GM21447 (cell line): ENCODE results near the gene SCIMP.
"Not testable (repeated sequence)": the region's sequence is repeated elsewhere in the genome, so short reads cannot be mapped to it uniquely, and the experiment has no call there.

Source experiments
- ATAC-seq: cut with Tn5 transposase; IDR thresholded peaks from one replicate; pipeline ENCODE4 v1.9.1; 2021; ENCODE audit not compliant: unreplicated experiment

SCIMP gene

GRCh38 chr17:5234645-5235576 is at the start of gene SCIMP:
SCIMP (minus strand) TSS chr17:5234860; CDS start chr17:5234755, 105 bp downstream.
- peak; percentile 71 for ATAC-seq

GRCh38 chr17:5283571-5284315 is 49.1 kb upstream of the SCIMP start:
- no peak for ATAC-seq

GRCh38 chr17:5282642-5283217 is 48.1 kb upstream of the SCIMP start:
- ATAC-seq: no peak

GRCh38 chr17:5281814-5282641 is 47.4 kb upstream of the SCIMP start, which contains the start of gene RABEP1:
RABEP1 (plus strand) TSS chr17:5282284; CDS start chr17:5282487, 203 bp downstream.
- peak; percentile 51 for ATAC-seq

- ATAC-seq: no peak
These were observed 37.7 kb upstream of the SCIMP start for GRCh38 chr17:5272322-5272721.

DNA sequence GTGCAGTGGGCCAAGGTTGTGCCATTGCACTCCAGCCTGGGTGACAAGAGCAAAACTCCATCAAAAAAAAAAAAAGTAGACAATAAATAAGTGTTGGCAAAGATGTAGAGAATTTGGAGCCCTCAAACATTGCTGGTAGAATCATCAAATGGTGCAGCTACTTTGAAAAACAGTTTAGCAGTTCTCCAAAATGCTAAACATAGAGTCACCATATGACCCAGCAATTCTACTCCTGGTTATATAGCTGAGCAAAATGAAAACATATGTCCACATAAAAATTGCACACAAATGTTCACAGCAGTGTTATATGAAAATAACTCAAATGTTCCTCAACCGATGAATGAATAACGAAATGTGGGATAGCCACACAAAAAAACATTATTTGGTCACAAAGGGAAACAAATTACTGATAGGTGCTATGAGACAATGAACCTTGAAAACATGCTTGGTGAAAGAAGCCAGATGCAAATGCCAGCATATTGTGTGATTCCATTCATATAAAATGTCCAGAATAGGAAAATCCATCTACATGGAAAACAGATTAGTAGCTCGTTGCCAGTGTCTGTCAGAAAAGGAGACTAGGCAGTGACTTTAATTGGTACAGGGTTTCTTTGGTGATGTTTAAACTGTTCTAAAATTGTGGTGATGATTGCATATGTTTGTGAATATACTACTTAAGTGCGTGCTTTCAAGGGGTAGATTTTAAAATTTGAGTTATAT is 34.7 kb upstream of the SCIMP start:
- no peak for ATAC-seq

GRCh38 chr17:5264893-5265292 is 30.2 kb upstream of the SCIMP start:
- ATAC-seq: no peak

DNA sequence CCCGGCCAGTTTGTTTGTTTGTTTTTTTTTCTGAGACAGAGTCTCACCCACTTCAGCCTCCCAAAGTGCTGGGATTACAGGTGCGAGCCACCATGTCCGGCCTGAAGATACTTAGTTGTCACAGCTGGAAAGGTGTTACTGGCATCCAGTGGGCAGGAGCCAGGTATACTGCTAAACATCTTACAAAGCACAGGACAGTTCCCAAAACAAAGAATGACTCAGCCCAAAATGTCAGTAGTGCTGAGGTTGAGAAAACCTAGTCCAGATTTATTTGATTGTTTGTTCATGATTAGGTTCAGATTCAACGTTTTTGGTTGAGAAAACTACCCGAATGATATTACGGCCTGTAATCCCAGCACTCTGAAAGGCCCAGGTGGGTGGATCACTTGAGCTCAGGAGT is 28.8 kb upstream of the SCIMP start:
- no peak for ATAC-seq

GRCh38 chr17:5262416-5262991 is 27.8 kb upstream of the SCIMP start:
- no peak for ATAC-seq

GRCh38 chr17:5260542-5260941 is 25.9 kb upstream of the SCIMP start:
- ATAC-seq: no peak

DNA sequence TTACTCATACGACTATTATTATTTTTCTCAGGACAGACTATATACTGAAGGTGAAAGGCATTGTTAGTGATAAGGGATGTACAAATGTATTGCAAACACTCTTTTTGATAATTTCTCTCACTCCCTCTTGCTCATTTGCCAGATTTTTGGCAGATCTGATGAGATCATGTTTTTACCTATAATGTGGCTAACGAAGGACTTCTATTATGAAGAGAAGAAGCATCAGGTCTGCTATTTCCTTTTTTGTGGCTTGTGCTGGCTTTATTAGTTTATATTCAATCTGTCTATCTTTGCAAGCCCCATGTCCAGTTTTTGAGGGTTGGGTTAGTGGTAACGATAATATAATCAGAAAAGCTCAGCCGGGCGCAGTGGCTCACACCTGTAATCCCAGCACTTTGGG is 22.5 kb upstream of the SCIMP start:
- ATAC-seq: no peak

DNA sequence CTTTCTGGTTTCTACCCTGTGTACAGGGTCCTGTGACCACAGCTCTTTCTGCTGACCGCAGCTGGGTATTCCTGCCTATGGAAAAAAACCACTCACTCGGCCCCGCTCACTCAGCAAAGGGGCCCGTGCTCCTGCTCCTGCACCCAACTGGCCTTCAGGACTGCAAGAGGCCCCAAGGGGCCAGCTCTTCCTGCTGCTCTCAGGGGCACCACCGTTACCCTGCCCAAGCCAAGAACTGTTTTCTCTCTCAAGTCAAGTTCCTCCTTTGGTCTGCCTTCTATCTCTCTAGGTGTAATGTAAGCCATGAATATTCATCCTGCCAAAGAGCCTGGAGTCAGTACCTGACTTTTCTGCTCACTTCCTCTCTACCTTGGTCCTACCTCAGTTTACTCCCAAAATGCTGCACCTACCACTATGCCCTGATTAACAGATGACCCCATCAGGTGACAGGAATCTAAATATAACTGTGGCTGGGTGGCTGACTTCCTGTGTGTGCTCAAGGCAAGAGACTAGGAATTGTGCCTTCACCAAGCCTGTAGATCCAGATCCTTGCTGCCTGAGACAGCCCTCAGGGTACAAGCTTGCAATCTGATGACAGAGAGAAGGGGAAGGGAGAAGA is 20.4 kb upstream of the SCIMP start:
- ATAC-seq: peak; percentile 70

- ATAC-seq: no peak
These were observed 19.8 kb upstream of the SCIMP start for GRCh38 chr17:5254414-5254813.

- ATAC-seq: no peak
These were observed 15.0 kb upstream of the SCIMP start for GRCh38 chr17:5249615-5250014.

DNA sequence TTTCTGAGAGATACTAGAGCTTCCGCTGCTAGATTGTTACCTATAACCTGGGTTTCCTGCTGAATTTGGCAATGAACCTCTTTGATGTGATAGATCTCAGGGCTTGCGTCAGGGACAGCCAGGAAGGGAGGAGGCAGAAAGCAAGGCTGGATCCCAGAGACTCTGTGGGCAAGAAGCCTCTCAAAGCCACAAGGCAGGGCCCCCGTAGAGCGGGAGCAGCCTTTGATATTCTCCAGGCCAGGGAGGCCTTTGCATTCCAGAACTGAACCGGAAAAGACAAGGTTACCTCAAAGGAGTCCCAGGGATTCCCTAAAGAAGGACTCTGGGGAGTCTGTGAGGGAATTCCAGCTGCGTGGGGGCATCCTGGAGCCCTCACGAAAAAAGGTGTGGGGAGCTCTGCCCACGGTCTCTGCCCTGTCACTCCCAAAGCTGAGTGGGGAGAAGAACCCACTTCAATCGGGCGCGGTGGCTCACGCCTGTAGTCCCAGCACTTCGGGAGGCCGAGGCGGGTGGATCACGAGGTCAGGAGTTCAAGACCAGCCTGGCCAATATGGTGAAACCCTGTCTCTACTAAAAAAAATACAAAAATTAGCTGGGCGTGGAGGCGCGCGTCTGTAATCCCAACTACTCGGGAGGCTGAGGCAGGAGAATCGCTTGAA is 14.3 kb upstream of the SCIMP start:
- no peak for ATAC-seq

DNA sequence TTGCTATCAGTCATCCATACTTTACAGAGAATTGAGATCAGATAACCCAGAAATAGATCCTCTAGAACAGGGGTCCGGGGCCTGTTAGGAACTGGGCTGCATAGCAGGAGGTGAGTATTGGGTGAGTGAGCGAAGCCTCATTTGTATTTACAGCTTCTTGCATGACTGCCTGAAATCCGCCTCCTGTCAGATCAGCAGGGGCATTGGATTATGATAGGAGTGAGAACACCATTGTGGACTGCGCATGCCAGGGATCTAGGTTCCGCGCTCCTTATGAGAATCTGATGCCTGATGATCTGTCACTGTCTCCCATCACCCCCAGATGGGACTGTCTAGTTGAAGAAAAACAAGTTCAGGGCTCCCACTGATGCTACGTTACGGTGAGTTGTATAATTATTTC is 13.0 kb upstream of the SCIMP start:
- no peak for ATAC-seq

- ATAC-seq: peak; percentile 57
These were observed 7.4 kb upstream of the SCIMP start for GRCh38 chr17:5241861-5242671.

DNA sequence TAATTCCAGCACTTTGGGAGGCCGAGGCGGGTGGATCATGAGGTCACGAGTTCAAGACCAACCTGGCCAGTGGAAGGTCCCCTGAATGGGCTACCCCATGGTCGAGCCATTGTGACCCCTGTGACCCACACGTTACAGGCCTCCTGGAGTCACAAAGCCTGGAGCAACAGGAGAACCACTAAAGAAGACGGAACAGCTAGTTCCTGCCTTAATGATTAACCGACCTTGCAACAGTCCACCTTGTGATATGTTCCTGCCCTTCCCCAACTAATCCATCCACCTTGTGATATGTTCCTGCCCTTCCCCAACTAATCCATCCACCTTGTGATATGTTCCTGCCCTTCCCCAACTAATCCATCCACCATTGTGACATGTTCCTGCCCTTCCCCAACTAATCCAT is 5.1 kb upstream of the SCIMP start:
- ATAC-seq: not testable (repeated sequence)
